HL-60 (cell line): ENCODE data around the gene COL23A1.

Experiments used
- DNase-seq, 2 experiments: peaks; one replicate each; pipeline ENCODE4 v3.0.0-alpha.2; 2010 to 2020; ENCODE audit warnings: low read depth in 1 of 2, low spot score in 1 of 2
- H3K27ac ChIP-seq: fragments of 250-450 bp; sonication (Bioruptor Pico); replicated peaks from 2 replicates; pipeline ENCODE4 v1.5.1; 2020; ENCODE audit warnings: mild to moderate bottlenecking, moderate library complexity
- H3K27me3 ChIP-seq: fragments of 250-450 bp; sonication (Bioruptor Pico); 2 replicates; pipeline ENCODE4 v1.5.1; 2021; ENCODE audit warnings: mild to moderate bottlenecking, moderate library complexity; ENCODE audit not compliant: insufficient read depth, poor library complexity, severe bottlenecking
- H3K4me3 ChIP-seq: replicated peaks from 2 replicates; pipeline ENCODE4 v1.5.1; 2011; ENCODE audit warnings: mild to moderate bottlenecking, control low read depth, low read length; ENCODE audit not compliant: insufficient read depth
- GABPA ChIP-seq: IDR thresholded peaks from 2 replicates; pipeline ENCODE4 v1.6.1; 2012; ENCODE audit warnings: low read depth
- POLR2AphosphoS5 ChIP-seq: IDR thresholded peaks from 2 replicates; pipeline ENCODE4 v1.6.1; 2012; ENCODE audit warnings: low read depth
- SPI1 ChIP-seq: IDR thresholded peaks from 2 replicates; pipeline ENCODE4 v1.6.1; 2012; ENCODE audit warnings: low read depth, mild to moderate bottlenecking, borderline replicate concordance
- TF ChIP-seq, protein P1 (sequence below): IDR thresholded peaks from one replicate; pipeline ENCODE4 v1.5.1; 2011; ENCODE audit warnings: low read length, control low read depth, inconsistent platforms; ENCODE audit not compliant: insufficient read depth
- TF ChIP-seq, protein P2 (sequence below): IDR thresholded peaks from 2 replicates; pipeline ENCODE4 v1.6.1; 2012; ENCODE audit warnings: low read depth; ENCODE audit not compliant: insufficient replicate concordance

The COL23A1 gene

DNA sequence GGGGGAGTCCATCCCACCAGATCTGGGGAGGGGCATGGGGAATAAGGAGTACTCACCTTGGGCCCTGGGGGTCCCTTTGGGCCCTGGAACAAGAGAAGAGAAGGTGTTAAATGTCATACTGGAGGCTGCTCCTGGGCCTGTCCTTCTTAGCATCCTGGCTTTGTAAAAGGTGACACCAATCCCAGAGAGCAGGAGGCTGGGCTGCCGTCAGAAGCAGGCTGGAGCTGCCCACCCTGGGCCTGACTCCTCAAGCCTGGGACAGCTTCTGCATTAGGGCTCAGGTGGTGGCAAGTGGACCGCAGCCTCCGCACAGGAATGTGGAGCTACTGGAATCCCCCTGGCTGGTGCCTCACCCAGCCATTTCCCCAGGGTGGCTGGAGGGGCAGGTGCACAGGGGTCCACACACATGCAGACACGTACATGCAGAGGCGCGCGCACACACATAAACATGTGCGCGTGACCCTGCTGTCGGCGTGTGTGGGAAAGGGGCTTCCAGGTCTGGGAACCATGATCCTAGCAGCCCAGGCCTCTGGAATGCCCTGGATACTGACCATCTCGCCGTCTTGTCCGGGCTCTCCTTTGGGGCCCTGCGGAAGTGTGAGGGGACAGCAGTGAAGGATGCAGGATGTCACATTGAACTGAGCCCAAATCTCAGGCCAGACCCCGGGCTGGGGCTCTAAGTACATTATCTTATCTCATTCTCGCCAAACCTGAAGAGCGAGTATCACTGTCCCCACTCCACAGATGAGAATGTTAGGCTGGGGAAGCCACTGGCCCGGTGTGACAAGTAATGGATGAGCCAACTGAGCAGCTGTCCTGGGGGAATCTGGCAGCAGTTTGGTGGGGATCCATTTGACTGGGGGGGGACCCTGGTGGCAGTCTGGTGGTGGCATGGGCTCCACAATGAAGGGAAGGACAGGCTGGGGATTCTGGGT lies 328.3 kb downstream of the COL23A1 start:
- Histone ChIP-seq H3K27me3 (no peaks in the 10 kb centered on the region), H3K4me3 (no peak overlapping the region), H3K27ac (no peak overlapping the region)
- DNase-seq: no peak
- TF ChIP-seq, protein P1, sequence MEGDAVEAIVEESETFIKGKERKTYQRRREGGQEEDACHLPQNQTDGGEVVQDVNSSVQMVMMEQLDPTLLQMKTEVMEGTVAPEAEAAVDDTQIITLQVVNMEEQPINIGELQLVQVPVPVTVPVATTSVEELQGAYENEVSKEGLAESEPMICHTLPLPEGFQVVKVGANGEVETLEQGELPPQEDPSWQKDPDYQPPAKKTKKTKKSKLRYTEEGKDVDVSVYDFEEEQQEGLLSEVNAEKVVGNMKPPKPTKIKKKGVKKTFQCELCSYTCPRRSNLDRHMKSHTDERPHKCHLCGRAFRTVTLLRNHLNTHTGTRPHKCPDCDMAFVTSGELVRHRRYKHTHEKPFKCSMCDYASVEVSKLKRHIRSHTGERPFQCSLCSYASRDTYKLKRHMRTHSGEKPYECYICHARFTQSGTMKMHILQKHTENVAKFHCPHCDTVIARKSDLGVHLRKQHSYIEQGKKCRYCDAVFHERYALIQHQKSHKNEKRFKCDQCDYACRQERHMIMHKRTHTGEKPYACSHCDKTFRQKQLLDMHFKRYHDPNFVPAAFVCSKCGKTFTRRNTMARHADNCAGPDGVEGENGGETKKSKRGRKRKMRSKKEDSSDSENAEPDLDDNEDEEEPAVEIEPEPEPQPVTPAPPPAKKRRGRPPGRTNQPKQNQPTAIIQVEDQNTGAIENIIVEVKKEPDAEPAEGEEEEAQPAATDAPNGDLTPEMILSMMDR: no peak
- TF ChIP-seq GABPA: no peak
- no peak for TF ChIP-seq POLR2AphosphoS5
- no peak for TF ChIP-seq SPI1
- TF ChIP-seq, protein P2, sequence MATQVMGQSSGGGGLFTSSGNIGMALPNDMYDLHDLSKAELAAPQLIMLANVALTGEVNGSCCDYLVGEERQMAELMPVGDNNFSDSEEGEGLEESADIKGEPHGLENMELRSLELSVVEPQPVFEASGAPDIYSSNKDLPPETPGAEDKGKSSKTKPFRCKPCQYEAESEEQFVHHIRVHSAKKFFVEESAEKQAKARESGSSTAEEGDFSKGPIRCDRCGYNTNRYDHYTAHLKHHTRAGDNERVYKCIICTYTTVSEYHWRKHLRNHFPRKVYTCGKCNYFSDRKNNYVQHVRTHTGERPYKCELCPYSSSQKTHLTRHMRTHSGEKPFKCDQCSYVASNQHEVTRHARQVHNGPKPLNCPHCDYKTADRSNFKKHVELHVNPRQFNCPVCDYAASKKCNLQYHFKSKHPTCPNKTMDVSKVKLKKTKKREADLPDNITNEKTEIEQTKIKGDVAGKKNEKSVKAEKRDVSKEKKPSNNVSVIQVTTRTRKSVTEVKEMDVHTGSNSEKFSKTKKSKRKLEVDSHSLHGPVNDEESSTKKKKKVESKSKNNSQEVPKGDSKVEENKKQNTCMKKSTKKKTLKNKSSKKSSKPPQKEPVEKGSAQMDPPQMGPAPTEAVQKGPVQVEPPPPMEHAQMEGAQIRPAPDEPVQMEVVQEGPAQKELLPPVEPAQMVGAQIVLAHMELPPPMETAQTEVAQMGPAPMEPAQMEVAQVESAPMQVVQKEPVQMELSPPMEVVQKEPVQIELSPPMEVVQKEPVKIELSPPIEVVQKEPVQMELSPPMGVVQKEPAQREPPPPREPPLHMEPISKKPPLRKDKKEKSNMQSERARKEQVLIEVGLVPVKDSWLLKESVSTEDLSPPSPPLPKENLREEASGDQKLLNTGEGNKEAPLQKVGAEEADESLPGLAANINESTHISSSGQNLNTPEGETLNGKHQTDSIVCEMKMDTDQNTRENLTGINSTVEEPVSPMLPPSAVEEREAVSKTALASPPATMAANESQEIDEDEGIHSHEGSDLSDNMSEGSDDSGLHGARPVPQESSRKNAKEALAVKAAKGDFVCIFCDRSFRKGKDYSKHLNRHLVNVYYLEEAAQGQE: no peak

DNA sequence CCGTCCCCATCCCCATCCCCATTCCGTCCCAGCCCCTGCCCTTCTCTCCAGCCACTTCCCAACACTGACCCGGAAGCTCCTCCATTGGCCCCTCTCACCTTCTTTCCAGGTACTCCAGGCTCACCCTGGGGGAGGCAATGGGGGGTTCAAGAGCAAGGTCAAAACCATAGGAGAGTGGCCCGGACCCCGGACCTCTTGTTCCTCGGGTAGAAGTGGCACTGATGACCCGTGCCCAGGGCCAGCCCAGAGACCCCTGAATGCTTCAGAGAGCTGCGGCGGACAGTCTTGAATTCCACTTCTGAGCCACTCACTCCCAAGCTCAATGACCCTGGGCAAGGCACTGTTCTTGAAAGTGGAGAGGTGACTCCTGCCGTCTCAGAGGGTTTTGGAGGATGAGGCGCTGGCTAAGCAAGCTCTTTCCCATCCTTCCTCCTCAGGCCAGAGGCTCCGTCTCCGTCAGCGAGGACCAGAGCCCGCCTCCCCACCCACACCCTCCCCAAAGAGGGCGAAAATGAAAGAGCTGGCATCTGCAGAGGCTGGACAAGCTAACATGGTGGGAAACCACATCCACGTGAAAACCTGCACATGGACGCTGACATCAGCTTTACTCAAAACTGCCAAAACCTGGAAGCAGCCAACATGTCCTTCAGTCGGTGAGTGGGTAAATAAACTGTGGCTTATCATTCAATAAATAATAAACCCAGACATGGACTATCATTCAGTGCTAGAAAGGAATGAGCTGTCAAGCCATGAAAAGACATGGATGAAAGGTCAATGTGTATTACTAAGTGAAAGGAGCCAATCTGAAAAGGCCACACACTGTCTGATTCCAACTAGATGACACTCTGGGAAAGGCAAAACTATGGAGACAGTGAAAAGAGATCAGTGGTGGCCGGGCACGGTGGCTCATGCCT lies 330.3 kb downstream of the COL23A1 start:
- DNase-seq: no peak
- H3K27me3 ChIP-seq: no peaks in the 10 kb centered on the region
- H3K27ac ChIP-seq: no peak overlapping the region
- TF ChIP-seq GABPA (no peak), POLR2AphosphoS5 (no peak), SPI1 (no peak)
- TF ChIP-seq, protein P1: no peak
- TF ChIP-seq, protein P2: no peak
- H3K4me3 ChIP-seq: no peak overlapping the region

DNA sequence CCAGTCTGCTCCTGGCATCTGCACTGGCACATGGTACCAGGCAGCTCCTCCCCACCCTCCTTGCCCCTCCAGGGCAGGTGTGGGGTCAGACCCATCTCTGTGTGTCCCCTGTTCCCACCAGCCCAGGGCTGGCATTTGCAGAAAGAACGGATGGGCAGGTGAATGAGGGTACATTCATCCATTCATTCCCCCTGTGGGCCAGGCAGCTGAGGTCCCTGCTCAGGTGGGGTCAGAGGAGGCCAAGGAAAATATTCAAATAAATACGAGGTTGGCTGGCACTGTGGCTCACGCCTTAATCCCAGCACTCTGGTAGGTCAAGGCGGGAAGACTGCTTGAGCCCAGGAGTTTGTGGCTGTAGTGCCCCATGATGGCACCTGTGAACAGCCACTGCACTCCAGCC lies 332.5 kb downstream of the COL23A1 start:
- no peak for DNase-seq
- no peak overlapping the region for H3K4me3 ChIP-seq
- H3K27ac ChIP-seq: no peak overlapping the region
- H3K27me3 ChIP-seq: no peaks in the 10 kb centered on the region
- TF ChIP-seq, protein P1: no peak
- no peak for TF ChIP-seq SPI1
- TF ChIP-seq POLR2AphosphoS5: no peak
- no peak for TF ChIP-seq GABPA
- TF ChIP-seq, protein P2: no peak
